GM12872 (cell line): ENCODE data around the gene MAP7D2.

ENCODE experiments used
- TF ChIP-seq, protein P1 (sequence below): IDR thresholded peaks from 3 replicates; pipeline ENCODE4 v1.5.1; 2011; ENCODE audit warnings: low read depth, mild to moderate bottlenecking, low read length, moderate library complexity; ENCODE audit not compliant: insufficient read depth

MAP7D2 gene

DNA sequence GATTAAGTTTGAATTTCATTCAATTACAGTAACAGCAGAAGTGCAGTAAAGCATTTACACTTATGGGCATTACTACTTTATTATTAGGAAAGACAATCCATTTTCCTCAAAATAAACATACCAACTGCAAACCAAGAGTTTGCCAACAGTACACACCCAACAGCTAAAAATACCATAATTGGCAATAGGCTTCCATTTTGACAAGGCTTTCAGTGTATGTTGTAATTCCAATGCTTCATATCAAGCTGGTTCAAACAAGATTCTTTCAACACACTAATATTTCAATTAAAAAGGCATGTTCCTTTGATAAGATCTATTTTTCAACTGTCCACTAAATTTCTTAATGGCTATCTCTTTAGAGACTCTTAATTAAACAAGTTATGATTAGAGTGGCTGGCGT lies 12.8 kb upstream of the MAP7D2 start:
- TF ChIP-seq, protein P1, sequence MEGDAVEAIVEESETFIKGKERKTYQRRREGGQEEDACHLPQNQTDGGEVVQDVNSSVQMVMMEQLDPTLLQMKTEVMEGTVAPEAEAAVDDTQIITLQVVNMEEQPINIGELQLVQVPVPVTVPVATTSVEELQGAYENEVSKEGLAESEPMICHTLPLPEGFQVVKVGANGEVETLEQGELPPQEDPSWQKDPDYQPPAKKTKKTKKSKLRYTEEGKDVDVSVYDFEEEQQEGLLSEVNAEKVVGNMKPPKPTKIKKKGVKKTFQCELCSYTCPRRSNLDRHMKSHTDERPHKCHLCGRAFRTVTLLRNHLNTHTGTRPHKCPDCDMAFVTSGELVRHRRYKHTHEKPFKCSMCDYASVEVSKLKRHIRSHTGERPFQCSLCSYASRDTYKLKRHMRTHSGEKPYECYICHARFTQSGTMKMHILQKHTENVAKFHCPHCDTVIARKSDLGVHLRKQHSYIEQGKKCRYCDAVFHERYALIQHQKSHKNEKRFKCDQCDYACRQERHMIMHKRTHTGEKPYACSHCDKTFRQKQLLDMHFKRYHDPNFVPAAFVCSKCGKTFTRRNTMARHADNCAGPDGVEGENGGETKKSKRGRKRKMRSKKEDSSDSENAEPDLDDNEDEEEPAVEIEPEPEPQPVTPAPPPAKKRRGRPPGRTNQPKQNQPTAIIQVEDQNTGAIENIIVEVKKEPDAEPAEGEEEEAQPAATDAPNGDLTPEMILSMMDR, result no peak

DNA sequence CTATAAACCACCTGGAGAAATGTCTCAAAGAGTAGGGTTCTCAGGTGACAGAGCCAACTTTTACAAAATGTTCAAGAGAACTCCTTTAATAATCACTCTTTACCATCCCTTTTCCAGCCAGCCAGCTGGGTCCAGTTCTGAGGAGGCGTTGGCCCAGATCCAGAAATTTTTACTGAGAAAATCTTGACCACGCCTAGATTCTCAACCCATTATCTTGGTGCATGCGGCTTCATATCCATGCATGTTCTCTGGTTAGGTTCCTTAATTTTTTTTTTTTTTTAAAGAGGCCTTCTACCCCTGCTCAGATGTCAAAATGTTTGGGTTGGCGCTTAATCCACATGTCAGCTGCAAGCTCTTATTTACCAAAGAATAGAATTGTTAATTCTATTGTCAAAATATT lies 12.0 kb upstream of the MAP7D2 start:
- TF ChIP-seq, protein P1, result no peak

DNA sequence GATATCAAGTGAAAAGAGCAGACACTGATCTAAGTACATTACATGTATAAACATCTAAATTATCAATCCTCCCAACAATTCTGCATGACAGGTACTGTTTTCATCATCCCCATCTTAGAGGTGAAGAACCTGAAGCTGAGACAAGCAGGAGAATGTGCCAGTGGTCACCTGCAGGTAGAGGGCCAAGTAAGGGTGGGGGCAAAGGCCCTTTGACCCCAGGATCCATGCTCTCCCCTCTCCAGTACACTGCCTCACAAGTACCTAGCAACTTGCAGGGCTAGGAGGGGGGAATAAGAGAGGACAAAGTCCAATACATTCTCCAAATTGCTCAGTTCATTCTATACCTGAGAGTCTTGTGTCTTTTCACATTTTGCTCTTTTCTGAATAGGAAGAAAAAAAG lies 8.3 kb upstream of the MAP7D2 start:
- TF ChIP-seq, protein P1, result no peak

DNA sequence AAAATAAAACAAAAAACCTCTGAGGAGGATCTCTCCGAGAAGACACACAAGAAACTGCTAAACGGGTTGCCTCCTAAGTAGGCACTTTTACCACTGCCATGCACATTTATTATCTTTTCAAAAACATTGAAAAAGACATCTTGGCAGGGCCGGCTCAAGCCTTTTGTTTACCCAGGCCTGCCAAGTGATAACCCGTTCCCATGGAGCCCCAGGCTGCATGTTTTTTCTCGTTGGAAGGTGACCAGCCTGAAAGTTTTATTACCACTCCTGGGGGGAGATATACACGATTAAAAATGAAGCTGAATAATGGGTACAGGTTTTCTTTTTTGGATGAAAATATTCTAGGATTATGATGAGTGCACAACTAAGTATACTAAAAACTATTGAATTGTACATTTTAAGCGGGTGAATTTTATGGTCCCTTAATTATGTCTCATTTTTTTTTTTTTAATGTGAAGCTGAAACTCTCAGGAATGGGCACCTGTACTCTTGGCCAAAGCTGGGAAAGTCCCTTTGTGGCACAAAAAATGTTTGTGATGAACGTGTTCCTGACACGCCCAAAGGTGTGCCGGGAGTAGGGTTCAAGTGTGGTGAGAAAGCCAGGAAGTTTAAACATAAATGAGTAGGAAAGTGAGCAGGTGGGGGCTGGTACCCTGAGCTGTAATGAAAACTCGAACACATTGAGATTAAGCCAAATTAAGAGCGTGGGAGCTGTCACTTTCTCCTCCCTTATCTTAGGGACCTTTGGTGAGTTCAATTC lies 1.5 kb upstream of the MAP7D2 start:
- TF ChIP-seq, protein P1, result no peak

DNA sequence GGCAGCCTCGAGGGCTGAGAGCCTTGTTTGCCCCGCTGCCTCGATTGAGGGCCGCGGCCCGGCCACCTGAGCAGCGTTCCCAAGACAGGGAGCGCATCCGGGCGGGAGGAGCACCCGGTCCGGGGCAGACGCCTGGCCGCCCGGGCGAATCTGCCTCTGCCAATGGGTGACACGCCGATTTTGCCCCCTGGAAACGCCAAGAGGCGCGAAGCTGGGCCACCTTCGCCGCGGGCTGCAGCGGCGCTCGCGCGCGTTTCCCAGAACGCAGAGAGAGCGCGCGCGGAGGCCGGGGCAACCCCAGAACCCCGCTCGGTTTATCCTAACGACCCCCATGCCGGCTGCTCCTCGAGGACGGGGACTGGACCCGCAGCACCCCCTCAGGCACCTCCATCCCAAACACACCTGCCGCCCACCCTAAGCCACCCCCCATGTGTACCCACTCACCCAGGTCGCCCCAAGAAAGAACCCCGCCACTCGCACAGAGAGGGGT lies 575 bp downstream of the MAP7D2 start:
- TF ChIP-seq, protein P1, result no peak

DNA sequence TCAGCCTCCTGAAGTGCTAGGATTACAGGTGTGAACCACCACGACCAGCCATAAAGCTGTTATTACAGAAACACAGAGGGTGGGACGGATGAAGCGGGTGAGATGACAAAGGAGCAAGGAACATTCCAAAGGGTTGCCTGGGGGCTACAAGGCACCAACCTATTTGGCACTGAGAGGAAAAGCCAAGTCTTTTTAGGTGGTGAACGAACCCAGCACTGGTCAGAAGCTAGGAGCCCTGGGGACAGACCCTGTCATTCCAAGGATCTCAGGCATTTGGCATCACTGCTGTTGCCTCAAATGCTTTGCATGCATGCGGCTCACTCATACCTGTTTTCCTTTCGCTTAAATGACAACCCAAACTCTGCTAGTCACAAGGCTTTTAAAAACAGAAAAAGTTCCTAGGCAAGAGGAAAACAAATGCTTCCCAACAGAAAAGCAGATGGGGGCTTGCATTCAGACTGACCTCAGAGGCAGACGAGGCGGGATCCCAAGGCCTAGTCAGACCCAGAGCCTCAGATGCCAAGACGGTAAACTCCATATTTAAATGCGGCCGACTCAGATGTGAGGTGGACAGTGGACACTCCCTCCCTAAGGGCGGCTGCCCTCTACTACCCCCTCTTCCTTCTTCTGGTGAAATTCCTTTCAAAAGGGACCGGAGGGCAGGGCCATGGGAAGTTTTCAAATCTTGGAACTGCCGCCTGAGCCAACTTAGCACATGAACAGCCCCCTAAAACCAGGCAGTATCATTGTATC lies 4.5 kb downstream of the MAP7D2 start:
- TF ChIP-seq, protein P1, result no peak

DNA sequence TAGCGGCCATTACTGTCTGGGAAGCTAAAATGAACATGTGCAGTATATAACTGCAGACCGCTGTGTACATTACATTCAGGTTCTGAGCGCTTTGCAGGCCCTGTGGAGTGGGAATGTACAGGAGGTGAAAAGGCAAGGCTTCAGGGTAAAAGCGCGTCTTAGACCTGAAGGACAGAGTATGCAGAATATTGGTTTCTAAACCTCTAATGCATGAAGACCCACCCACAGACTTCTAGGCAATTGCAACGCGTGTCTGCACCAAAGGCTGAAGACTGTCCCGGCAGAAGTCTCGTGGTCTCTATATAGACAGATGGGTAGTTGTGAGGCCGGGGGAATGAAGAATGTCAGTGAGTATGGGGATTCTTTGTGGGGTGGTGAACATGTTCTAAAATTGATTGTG lies 5.4 kb downstream of the MAP7D2 start:
- TF ChIP-seq, protein P1, result no peak
